H54 (cell line): Measurements from ENCODE around the gene PADI4.

ENCODE experiments used
- DNase-seq: peaks from one replicate; pipeline ENCODE4 v3.0.0; 2011; ENCODE audit warnings: low spot score, mixed read lengths; ENCODE audit not compliant: insufficient read length
- FAIRE-seq: peaks from 3 replicates; lab custom pipeline; 2011; peaks lifted over from hg19 to GRCh38; lab: Jason Lieb, UNC
- POLR2A ChIP-seq: IDR thresholded peaks from 2 replicates; pipeline ENCODE4 v1.6.1; 2011; ENCODE audit warnings: low read depth, mild to moderate bottlenecking, low read length

The PADI4 gene

GRCh38 chr1:17409391-17409811, 101.4 kb downstream of the PADI4 start:
- FAIRE-seq (no peak), DNase-seq (no peak)
- TF ChIP-seq POLR2A = no peak

- DNase-seq (no peak), FAIRE-seq (no peak)
Observed at GRCh38 chr1:17412093-17412870, 104.3 kb downstream of the PADI4 start.

More at GRCh38 chr1:17412093-17412870, 104.3 kb downstream of the PADI4 start:
- no peak for TF ChIP-seq POLR2A
